Stimulated activated CD4-positive, alpha-beta T cell treated with anti-CD3 and anti-CD28 coated beads, Interleukin-12 subunit alpha, Interleukin-12 subunit beta, amount 100 ng/mL, for 4 hours (primary cell): ENCODE results near the gene PACSIN1.

ENCODE experiments used
- DNase-seq: peaks from one replicate; pipeline ENCODE4 v3.0.0-alpha.2; 2020

The PACSIN1 gene

GRCh38 chr6:34547701-34548644 is 82.1 kb downstream of the PACSIN1 start:
- DNase-seq = no peak

- no peak for DNase-seq
Measured at GRCh38 chr6:34549026-34549803, 83.3 kb downstream of the PACSIN1 start.

- no peak for DNase-seq
Measured at GRCh38 chr6:34549804-34550202, 83.9 kb downstream of the PACSIN1 start.

DNA sequence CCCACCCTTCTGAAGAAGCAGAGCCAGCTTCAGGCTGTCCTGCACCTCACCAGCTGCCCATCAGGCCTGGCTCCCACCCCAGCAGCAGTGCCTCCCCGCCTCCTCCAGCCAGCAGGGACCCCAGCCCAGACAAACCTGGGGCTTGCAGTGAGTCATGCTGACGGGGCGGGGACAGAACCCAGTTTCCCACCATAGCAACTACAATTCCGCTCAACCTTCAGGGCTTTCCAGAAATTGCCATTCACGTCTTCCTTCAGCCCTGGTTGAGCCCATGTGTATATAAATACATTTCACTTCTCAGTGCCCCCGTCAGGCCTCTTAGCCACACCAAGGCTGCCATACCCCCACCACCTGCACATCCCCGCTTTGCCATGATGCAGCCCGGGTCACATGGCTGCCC is 85.8 kb downstream of the PACSIN1 start:
- no peak for DNase-seq

DNA sequence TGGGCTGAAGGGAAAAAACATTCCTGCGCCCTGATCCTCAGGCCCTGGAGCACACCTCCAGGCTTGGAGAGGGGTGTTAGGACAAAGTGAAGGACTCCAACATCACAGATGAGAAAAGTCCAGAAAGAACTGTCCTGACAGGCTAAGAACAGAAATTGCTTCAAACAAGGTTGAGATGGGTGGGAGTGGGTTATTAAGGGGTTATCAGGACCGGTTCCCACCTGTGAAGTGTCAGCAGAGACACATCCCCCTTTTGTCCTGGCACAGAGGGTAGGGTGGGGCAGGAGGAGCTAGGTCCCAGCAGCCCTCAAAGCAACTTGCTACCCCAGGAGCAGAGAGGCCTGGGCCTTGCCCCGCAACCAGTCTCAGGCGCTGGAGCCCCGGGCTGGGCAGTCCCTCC is 86.7 kb downstream of the PACSIN1 start:
- no peak for DNase-seq

GRCh38 chr6:34553146-34553545 is 87.3 kb downstream of the PACSIN1 start:
- DNase-seq = no peak

GRCh38 chr6:34553750-34554149 is 87.9 kb downstream of the PACSIN1 start:
- no peak for DNase-seq

DNA sequence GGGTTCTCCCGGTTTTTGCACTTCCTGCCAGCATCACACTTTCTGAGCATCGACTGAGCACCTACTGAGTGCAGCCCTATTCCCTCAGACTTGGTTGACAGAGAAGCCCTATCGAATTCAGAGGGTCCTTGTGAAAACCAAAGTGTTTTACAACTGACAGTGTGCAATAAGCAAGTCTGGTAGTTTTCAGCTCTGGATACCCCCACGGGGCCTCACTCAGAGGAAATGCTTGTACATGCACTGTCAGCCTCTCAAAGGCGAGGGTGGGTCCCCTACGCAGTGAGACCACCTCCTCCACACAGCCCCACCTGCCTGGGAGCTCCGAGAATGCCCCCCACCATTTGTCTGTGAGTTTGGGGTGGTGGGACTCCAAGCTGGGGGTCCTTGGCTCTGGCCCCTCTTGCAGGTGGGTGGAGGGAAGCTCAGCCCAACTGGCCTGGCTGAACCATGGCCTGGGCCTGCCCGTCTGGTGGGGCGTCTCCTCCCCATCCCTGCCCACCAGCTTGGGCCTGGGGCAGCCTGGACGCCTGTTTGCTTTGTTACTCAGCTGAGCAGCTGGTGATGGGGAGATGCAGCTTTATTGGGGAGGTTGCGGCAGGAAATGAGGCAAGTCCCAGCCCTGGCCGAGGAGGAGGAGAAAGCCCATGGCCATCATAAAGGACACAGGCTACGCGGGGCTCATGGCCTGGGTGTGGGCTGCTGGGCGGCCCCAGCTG is 88.6 kb downstream of the PACSIN1 start:
- no peak for DNase-seq

- no peak for DNase-seq
Measured at GRCh38 chr6:34555007-34555322, 89.1 kb downstream of the PACSIN1 start.

- DNase-seq = no peak
Measured at GRCh38 chr6:34555328-34555727, 89.5 kb downstream of the PACSIN1 start.

GRCh38 chr6:34556031-34556471 is 90.2 kb downstream of the PACSIN1 start, which contains the start of gene SPDEF:
Gene SPDEF, minus strand, starts transcription at chr6:34556329. Its CDS starts 11,874 bp downstream, at chr6:34544455.
- no peak for DNase-seq

DNA sequence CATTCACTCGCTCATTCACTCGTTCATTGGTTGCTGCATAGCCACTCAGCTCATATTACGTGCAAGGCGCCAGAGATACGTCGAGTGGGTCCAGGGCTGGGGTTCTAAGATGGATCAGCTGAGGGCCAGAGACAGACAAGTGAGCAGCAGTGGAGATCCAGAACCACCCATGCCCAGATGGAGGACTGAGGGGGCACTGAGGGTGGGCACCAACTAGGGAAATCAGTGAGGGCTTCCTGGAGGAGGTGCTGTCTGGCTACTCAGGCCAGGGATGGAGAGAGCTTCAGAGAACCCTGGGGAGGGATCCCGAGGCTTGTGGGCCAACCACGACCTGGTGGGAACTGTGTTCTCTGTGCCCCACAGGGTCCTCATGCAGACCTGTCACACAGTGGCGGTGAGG is 90.6 kb downstream of the PACSIN1 start:
- no peak for DNase-seq

GRCh38 chr6:34557228-34557627 is 91.4 kb downstream of the PACSIN1 start:
- DNase-seq = no peak

- DNase-seq = no peak
Measured at GRCh38 chr6:34558172-34558714, 92.4 kb downstream of the PACSIN1 start.

DNA sequence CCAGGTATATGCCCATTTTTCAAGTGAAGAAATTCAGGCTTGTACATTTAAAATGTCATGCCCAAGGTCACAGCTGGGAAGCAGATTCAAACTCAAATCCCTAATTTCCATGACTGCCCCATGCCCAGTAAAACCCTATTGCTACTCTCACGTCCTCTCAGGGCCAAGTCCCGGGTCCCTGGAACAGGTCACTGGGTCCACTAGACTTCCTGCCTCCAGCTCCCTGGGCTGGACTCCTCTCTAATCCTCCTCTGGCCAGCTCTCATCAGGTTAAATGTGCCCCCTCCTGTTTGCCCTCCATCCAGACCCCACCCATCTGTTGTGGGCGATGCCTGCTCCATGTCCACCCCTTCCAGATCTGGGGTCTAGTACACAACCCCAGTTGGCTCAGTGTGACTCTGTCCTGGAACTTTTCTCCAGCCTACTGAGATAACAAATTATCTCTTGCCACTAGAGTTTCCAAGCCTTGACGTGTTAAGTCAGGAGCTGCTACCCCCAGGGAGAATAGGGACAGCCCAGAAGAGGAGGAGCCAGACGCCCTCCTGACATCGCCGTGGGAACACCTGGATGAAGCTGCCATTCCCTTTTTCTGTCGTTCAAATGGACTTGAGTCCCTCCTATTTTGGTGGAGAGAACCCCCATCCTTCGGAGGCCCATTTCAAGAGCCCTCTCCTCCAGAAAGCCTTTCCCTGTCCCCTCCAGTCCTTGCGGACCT is 93.9 kb downstream of the PACSIN1 start:
- no peak for DNase-seq

DNA sequence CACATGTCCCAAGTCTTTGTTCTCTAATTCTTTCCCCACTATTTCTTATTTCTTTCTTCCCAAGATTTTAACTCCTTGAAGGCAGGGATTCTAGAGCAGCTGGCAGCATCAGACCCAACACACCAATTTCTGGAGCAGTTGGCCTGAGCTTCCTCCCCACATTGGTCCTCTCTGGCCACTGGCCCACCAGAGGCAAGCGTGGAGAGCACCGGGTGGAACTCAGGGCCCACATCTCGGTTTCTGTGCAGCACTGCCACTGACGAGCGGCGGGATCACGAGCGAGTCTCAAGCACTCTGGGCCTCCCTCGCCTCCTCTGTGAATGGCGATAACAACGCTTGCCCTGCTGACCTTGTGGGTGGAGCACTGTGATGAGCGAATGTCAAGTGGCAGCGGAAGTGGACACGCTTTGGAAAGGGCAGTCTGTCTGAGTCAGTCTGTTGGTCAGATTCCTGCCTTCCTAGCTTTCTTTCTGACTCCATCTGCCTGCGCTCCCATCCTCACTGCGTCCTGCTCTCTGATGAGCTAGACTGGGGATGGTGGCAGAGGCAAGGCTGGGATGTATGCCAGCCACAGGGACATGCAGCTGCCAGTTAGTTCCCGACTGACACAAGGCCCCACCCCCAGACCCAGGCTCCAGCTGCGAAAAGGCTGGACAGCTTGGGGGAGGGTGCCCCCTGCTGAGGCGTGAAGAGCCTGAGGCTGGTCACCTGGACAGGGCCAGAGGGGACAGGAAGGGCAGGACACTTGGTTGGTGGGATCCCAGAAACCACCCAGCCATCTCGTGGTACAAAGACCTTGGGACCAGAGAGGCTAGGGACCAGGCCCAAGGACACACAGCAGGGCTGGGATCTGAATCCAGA is 94.7 kb downstream of the PACSIN1 start:
- DNase-seq = no peak

DNA sequence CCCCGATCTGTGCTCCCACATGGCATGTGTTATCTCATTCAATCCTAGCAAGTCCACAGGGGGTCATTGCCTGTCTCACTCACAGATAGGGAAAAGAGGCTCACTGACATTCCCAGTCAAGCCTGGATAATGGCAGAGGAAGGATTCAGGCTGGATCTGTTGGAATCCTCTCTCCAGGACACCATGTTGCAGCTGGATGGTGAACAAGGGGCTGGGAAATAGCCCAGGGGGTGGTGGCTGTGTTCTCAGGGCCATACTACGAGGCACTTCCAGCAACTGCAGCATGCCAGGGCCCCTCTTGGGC is 95.3 kb downstream of the PACSIN1 start:
- no peak for DNase-seq

GRCh38 chr6:34562350-34562749 is 96.5 kb downstream of the PACSIN1 start:
- no peak for DNase-seq

- DNase-seq = no peak
Measured at GRCh38 chr6:34562861-34563512, 97.1 kb downstream of the PACSIN1 start.

DNA sequence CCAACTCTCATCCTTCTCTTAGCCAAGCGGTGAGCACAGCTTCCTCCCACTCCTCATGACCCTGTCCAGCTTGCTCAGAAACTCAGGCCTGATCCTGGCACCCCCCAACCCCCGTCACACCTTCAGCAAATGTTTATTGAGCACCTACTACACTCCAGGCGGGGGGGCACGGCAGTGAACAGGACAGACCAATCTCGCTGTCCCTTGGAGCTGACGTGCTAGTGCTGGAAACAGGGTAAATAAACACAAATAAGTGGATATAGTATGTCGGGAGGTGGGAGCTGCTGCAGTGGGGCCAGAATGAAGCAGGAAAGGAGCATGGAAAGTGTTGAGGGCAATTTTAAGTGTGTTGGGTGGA is 97.6 kb downstream of the PACSIN1 start:
- DNase-seq = no peak

- no peak for DNase-seq
Measured at GRCh38 chr6:34564181-34564580, 98.3 kb downstream of the PACSIN1 start.
